ENCODE measurements around the gene PDE2A.

DNA sequence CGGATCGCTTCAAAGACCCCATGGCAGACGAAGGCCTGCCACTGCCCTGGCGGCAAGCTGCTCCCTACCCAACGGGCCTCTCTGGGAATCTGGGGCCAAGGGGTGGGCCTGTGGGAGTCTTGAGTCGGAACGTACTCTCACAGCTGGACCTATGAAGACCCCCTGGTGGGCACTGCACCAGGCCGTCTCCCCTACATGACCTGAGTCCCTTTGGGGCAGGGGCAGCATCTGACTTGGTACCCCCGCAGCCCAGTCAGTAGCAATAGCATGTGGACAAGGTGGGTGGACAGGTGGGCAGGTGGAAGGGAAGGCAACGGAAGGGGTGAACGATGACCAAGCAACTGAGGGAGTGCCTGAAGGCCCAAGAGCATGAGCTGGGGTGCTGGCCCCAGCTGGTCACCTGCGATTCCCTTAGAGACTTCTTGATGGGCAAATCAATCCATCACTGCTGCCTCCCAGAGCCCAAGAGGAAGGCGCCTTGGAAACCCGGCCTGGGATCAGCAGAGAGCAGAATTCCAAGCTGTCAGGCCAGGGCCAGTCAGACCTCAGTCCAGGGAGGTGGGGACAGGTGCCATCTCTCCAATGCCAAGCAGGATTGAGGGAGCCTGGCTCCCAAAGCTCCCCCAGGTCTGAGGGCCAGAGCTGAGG, 42.7 kb upstream of the PDE2A start:
- TF ChIP-seq, protein P1, sequence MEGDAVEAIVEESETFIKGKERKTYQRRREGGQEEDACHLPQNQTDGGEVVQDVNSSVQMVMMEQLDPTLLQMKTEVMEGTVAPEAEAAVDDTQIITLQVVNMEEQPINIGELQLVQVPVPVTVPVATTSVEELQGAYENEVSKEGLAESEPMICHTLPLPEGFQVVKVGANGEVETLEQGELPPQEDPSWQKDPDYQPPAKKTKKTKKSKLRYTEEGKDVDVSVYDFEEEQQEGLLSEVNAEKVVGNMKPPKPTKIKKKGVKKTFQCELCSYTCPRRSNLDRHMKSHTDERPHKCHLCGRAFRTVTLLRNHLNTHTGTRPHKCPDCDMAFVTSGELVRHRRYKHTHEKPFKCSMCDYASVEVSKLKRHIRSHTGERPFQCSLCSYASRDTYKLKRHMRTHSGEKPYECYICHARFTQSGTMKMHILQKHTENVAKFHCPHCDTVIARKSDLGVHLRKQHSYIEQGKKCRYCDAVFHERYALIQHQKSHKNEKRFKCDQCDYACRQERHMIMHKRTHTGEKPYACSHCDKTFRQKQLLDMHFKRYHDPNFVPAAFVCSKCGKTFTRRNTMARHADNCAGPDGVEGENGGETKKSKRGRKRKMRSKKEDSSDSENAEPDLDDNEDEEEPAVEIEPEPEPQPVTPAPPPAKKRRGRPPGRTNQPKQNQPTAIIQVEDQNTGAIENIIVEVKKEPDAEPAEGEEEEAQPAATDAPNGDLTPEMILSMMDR (IDR thresholded peaks at IDR 0.05; ENCODE audit: insufficient read depth, low read depth, low read length), result no peak
- TF ChIP-seq EZH2 (IDR thresholded peaks at IDR 0.05; ENCODE audit: insufficient read depth, low read length), result no peak

Data from astrocyte (in vitro differentiated cells and primary cell).